NCI-H748 treated with DMSO at 0.1 percent for 48 hours (cell line): ENCODE results near the gene C16orf74.

Experiments used
- DNase-seq: peaks from one replicate; lab custom pipeline; 2025; lab: John Stamatoyannopoulos, UW

C16orf74 gene

DNA sequence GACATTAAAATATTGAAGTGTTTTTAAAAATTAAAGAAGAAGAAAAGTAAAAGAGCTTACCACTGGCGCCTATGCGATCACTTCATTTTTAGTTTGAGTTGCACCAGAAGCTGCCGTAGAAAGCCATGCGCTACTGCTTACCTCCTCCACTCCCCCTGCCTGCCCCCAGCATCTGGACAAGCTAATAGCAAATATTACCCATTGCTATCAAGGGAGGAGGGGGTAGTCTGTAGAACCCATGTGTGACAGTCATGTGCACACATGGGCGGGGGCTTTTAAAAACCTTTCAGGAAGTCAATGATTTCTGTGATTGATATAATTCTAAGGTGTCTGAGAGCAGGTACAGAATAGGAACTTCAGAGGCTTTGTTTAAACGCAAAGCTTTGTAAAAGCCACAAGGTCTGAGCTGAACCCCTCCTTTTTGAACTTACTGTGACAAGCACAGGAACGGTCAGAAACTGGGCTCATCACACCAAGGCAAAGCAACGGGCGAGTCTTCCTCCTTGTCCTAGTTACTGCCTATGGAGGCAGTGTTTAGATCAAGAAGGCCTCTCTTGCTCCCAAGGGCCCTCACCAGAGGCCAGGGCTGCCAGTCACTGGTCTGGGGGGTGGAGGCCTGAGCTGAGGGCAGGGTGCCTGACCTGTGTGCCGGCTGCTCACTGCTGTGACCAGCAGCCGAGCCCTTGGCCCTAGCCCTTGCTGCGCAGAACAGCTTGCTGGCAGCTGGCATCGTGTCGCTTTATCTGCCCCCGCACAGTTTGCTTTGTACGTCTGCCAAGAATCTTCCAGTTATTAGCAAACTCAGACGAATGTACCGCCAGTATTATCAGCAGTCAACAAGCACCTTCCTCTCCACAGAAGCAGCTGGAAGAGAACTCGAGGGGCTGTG lies 77.1 kb downstream of the C16orf74 start:
- DNase-seq = no peak

GRCh38 chr16:85670840-85671239 lies 80.1 kb downstream of the C16orf74 start:
- no peak for DNase-seq

- no peak for DNase-seq
Observed at GRCh38 chr16:85668676-85669424, 82.0 kb downstream of the C16orf74 start.

DNA sequence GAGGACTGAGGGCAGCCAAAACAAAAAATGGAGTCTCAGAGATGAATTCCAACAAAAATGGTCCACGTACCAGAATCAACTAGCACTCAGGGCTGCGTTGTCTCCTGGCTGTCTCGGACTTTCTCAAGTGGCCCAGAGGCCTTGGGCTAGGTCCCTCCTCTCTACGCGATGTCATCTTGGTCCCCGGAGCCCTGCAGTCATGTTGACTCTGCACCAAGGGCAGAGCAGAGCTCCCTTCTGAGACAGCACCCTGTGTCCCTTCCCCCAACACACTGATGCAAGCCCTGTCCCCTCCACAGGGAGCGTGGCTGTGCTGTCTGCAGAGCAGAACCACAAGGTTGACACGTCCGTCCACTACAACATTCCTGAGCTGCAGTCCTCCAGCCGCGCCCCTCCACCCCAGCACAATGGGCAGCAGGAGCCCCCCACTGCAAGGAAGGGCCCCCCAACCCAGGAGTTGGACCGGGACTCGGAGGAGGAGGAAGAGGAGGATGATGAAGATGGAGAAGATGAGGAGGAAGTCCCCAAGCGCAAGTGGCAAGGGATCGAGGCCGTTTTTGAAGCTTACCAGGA lies 83.0 kb downstream of the C16orf74 start:
- DNase-seq = no peak

DNA sequence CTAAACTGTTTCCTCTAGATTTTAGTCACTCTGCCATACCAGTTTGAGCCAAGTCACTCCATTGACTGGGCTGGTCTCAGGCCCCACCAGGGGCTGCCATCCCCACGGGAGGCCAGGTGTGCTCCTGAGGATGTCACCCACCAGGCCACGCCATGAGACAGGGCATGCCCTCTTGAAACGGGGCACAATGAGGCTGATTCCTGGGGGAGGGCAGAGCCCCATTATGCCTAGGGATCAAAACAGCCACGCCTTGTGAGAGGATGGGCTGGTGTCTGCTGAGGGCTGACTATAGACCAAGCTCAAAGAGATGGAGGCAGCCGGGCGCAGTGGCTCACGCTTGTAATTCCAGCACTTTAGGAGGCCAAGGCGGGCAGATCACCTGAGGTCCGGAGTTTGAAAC lies 83.6 kb downstream of the C16orf74 start:
- DNase-seq = no peak

DNA sequence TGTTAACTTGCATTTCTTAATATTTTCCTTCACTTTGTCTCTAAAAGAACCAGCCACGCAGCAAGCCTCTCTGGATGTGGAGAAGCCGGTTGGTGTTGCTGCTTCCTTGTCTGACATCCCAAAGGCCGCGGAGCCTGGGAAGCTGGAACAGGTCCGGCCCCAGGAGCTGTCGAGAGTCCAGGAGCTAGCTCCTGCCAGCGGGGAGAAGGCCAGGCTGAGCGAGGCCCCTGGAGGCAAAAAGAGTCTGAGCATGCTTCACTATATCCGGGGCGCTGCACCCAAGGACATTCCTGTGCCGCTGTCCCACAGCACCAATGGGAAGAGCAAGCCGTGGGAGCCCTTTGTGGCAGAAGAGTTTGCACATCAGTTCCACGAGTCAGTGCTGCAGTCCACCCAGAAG lies 85.0 kb downstream of the C16orf74 start:
- DNase-seq = no peak

DNA sequence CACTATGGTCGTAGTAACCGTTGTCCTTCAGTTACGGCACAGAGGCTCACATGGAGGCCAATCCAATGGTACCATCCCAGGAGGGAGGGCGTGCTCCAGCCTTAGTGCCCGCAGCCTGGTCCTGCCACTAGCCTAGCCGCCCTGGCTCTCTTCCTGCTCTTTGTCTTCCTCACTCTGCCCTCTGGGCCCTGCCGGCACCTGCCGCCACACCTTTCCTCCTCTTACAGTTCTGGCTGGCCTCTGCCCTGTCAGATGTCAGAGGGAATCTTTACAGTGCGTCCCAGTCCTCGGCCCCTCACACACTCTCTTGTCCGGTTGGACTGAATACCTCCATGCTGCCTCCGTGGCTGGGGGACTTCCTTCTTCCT lies 85.5 kb downstream of the C16orf74 start:
- DNase-seq = no peak

DNA sequence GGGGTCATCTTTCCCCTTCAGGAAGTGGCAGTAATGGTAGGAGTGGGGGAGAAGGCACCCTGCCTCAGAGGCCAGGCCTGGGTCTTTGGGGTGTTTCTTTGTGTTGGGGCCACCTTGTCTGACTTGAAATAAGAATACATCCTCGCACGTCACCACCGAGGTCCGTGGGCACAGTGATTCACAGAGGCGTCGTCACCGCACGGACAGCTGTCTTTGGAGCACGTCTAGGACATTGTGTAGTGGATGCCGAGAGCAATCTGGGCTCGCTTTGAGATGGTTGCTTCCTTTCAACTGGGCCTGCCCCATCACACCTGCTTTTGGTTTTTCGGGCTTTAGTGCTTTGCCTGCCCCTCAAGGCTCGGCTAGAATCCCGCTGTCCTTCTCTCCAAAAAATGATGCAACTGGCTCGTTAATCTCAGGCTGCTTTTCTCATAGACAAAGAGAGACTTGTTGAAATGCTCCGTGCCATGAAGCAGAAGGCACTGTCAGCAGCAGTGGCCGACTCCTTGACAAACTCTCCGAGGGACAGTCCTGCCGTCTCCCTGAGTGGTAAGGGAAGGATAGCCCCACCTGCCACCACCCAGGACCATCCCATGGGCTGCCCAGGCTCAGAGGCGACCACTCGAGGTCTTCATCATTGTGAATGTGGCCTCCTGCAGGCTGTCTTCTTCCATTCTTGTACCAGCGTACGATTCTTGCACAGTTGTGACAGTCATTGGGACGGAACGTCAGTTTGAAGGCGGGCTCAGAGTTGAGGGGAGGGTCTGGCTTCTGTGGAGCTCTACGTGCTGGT lies 86.1 kb downstream of the C16orf74 start:
- no peak for DNase-seq

- DNase-seq = no peak
Observed at GRCh38 chr16:85663891-85664321, 87.0 kb downstream of the C16orf74 start.

- no peak for DNase-seq
Observed at GRCh38 chr16:85662976-85663830, 87.7 kb downstream of the C16orf74 start.

GRCh38 chr16:85662482-85662812 lies 88.4 kb downstream of the C16orf74 start:
- DNase-seq = no peak

GRCh38 chr16:85661740-85662481 lies 89.0 kb downstream of the C16orf74 start:
- no peak for DNase-seq

DNA sequence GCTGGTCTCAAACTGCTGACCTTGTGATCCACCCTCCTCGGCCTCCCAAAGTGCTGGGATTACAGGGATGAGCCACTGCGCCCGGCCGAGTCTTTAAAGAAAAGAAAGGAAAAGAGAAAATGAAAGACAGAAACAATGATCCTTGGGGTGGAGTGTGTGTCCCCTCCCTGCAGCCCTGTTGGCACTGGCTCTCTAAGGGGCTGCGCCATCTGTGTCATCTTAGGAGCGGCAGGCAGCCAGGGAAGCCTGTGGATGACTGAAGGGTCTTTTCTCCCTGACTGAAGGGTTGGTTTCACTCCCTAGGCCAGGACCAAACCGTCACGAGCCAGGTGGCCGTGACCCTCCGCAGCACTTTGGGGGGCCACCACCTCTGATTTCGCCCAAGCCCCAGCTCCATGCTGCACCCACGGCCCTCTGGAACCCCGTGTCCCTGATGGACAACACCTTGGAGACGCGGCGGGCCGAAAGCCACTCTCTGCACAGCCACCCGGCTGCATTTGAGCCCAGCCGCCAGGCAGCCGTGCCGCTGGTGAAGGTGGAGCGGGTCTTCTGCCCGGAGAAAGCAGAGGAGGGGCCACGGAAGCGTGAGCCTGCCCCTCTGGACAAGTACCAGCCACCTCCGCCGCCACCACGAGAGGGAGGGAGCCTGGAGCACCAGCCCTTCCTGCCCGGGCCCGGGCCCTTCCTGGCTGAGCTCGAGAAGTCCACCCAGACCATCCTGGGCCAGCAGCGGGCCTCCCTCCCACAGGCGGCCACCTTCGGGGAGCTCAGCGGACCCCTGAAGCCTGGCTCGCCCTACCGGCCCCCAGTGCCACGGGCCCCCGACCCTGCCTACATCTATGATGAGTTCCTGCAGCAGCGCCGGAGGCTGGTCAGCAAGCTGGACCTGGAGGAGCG lies 89.8 kb downstream of the C16orf74 start:
- DNase-seq = no peak

GRCh38 chr16:85659805-85660511 lies 90.9 kb downstream of the C16orf74 start:
- no peak for DNase-seq

DNA sequence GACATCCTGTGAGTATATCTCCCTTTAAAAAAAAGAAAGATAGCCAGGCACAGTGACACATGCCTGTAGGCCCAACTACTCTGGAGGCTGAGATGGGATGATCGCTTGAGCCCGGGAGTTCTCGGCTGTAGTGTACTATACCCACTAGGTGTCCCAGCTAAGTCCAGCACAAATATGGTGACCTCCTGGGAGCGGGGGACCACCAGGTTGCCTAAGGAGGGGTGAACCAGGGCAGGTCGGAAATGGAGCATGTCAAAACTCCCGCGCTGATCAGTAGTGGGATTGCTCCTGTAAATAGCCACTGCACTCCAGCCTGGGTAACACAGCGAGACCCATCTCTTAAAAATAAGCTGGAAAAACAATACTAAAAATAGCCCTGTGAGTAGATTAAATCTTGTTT lies 91.6 kb downstream of the C16orf74 start:
- DNase-seq = no peak

GRCh38 chr16:85658504-85659326 lies 92.2 kb downstream of the C16orf74 start:
- no peak for DNase-seq

GRCh38 chr16:85657996-85658395 lies 92.9 kb downstream of the C16orf74 start:
- DNase-seq = no peak
